ENCODE measurements around the gene SHISA6.

SHISA6 gene

DNA sequence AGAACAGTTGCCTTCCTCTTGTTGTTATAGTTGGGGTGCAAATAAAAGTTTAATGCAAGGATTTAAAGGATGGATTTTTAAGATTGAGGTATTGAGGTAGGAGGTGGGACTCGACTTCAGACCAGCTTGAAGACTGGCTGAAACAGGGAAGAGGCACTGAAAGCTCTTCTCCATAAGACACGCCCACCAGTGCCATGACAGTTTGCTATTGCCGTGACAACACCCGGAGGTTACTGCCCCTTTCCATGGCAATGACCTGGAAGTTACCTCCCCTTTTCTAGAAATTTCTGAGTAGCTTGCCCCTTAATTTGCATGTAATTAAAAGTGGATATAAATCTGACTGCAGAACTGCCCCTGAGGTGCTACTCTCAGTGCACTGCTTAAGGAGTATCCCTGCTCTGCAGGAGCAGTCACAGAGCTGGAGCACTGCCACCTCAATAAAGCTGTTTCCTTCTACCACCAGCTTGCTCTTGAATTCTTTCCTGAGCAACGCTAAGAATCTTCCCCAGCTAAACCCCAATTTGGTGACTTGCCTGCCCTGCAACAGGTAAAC lies 122.6 kb downstream of the SHISA6 start:
- no peak for DNase-seq

DNA sequence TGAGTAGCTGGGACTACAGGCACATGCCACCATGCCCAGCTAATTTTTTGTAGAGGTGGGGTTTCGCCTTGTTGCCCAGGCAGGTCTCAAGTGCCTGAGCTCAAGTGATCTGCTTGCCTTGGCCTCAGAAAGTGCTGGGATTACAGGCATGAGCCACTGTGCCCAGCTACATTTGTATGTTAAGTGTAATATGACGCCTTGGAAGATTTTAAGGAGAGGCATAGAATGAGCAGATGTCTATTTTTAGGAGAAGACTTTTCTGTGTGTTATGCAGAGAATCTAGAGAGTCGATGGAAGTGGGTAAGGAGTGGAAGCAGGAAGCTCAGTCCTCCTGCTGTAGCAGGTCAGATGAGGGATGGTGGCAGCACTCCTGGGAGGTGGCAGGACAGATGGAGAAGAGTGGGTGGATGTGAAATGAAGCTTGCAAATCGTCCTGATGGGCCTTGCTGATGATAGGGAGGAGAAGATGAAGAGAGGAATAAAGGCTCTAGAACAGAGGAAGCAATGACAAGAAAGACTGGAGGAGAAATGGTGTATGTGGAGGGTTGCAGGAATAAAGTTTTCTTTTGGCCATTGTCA lies 125.3 kb downstream of the SHISA6 start:
- DNase-seq: no peak

GRCh38 chr17:11369575-11369974 lies 128.6 kb downstream of the SHISA6 start:
- no peak for DNase-seq

DNA sequence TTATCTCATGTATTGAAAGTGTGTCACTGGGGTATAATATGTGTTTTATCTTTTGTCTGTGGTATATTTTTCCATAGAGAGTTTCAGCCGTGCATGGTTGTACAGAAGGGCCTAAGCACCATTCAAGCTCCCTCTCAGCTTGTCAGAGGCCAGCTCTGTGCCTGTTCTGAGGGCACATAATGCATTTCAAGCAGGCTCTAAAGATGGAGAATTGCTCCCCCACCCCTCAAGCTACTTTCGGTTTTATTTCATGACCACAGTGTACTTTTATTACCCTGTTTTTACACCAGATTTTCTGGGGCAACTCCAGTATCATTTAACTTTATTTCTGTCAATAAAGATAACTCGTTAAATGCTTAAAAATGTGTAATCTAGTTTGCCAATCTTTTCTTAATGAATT lies 131.7 kb downstream of the SHISA6 start:
- DNase-seq: no peak

GRCh38 chr17:11378506-11378905 lies 137.5 kb downstream of the SHISA6 start:
- no peak for DNase-seq

- no peak for DNase-seq
These were observed 139.7 kb downstream of the SHISA6 start for GRCh38 chr17:11380761-11381160.

GRCh38 chr17:11383157-11383556 lies 142.1 kb downstream of the SHISA6 start:
- DNase-seq: no peak

GRCh38 chr17:11384131-11384530 lies 143.1 kb downstream of the SHISA6 start:
- no peak for DNase-seq

GRCh38 chr17:11387610-11388009 lies 146.6 kb downstream of the SHISA6 start:
- no peak for DNase-seq

DNA sequence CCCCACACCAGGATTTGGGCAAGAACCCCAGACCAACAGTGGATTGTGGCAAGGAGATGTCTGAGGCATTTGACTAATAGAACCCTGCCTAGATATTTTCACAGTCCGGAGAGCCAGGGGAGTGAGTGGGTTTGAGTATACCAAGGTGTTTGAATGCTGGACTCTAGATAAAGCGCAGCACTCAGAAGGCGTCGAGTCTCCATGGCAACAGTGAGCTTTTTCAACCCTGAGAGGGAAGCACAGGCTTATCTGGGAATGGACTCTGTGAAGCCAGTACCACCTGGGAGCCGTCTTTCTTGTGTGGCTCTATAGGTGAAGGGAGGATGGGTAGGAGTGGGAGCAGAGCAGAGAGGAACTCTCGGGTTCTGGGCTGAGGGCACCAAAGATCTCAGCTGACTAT lies 147.0 kb downstream of the SHISA6 start:
- DNase-seq: no peak

- DNase-seq: no peak
These were observed 148.6 kb downstream of the SHISA6 start for GRCh38 chr17:11389583-11389982.

DNA sequence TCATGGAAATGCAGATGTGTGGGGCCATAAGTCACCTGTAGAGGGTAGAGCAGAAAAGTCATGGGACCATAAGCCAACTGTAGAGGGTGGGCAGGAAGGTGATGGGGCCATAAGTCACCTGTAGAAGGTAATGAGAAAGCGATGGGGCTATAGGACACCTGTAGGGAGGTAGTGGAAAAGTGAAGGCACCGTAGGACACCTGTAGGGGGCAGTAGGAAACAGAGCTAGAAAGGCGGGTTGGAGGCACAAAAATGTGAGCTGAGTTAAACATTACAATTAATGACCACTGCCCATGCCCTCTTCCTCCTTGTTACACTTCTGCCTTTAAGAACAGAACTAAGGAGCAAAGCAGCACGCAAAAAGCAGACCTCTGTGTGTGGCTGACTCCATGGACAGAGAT lies 150.1 kb downstream of the SHISA6 start:
- DNase-seq: no peak

GRCh38 chr17:11404431-11405276 lies 163.6 kb downstream of the SHISA6 start:
- no peak for DNase-seq

- no peak for DNase-seq
These were observed 165.7 kb downstream of the SHISA6 start for GRCh38 chr17:11406716-11407115.

DNA sequence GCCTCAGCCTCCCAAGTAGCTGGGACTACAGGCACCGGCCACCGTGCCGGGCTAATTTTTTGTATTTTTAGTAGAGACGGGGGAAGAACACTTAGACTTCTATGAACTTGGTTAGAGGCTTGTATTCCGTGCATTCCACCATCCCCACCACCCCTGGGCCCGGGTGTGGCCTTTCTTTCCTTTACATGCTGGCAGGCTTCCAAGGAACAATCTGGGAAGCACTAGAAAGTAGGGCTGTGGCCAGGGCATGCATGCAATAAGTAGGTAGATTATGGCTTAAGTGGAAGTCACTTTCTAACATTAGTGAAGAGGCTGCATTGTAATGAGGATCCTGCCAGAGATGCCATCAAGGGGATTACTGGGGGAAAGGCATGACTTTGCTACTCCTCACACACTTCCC lies 171.6 kb downstream of the SHISA6 start:
- DNase-seq: no peak

GRCh38 chr17:11418342-11418741 lies 177.3 kb downstream of the SHISA6 start:
- DNase-seq: no peak

DNA sequence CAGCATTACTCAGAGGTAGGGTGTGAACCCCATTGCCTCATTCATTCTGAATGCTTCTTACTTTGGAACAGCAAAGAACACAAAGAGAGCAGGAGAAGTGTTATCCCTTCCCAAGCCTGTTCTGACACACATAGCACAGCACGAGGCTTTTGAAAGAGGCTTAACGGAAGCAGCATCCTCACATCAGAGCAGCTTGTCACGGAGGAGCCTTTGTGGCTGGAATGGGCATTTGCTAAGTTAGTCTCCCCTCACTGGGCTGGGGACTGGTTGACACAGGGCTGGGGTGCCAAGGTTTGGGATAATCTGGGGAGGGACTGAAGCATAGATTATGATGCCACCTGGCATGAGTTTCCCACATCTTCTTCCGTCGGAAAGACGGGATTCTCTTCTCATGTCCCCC lies 189.7 kb downstream of the SHISA6 start:
- DNase-seq: no peak

- no peak for DNase-seq
These were observed 197.7 kb downstream of the SHISA6 start for GRCh38 chr17:11438673-11439072.

GRCh38 chr17:11441004-11441403 lies 200.0 kb downstream of the SHISA6 start:
- no peak for DNase-seq

- DNase-seq: no peak
These were observed 205.3 kb downstream of the SHISA6 start for GRCh38 chr17:11446316-11446715.

DNA sequence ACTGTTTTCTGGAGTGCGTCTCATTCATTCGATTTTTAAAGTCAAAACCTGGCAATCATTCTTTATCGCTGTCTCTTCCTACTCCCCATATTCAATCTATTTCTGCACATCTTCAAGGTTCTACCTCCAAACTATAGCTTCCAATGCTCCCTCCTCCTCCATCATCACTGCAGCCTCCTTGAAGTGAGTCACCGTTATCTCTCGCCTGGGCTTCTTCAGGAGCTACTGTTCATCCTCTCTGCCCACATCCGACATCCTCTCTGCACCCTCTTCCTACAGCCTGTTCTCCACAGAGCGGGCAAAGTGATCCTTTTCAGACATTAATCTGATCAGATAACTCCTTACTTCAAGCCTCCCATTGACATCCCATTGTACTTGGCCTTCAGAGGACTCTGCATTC lies 213.1 kb downstream of the SHISA6 start:
- no peak for DNase-seq

DNA sequence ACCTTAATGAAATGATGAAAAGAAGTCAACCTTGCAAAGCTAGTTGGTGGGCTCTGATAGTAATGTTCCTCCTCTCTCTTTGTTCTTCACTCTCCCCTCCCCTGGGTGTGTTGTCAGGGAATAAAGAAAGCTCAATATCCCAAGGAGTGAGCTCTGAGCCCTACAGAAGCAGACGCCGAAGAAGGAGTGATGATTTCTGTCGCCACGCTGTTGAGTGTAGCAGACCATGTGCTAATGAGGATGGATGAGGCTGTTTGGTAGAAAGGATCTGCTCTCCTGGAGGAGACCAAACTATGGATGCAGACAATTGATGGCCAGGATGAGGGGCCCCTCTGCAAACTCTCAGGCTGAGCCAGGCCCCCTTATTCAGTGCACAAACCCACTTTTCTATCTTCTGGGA lies 217.3 kb downstream of the SHISA6 start:
- no peak for DNase-seq

GRCh38 chr17:11459861-11460331 lies 218.9 kb downstream of the SHISA6 start:
- no peak for DNase-seq

DNA sequence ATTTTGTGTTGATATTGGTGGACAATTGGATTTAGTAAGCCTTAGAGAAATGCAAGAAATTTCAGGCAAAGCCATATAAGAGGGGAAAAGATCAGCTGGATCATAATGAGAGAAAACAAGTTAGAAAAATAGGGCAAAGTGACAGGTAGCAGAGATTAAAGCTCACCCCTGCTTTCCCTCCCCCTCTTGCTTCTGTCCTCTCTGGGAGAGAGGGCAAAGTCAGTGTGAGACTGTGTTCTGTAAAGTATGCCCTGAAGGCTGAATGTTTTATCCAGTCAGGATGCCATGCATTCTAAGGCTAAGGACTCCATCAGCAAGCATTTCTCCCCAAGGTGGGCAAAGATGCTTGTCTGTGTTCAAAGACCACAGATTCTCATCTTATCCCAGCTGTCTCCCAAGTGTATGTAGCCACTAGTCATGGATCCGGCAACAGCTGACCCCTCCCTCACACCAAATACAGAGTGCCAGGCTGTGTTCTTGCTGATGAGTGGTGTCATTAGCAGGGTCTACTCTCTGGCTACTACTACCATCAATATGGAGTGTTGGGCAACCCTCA lies 221.1 kb downstream of the SHISA6 start:
- DNase-seq: no peak
